Neural crest cell (in vitro differentiated cells): ENCODE data around the gene ARMH1. TPM values are rescaled to one million over a fixed set of nuclear protein-coding genes. Genes with fewer than 3 reads are reported as not detected.
"Not testable (repeated sequence)": the region's sequence is repeated elsewhere in the genome, so short reads cannot be mapped to it uniquely, and the experiment has no call there.

ENCODE experiments used
- DNase-seq: peaks from one replicate; pipeline ENCODE4 v3.0.0; 2021; ENCODE audit warnings: low read depth, mixed read lengths, low spot score
- H3K27ac Mint-ChIP-seq: one replicate; pipeline ENCODE4 v1.8.0; 2021; ENCODE audit warnings: mild to moderate bottlenecking, mixed read lengths; ENCODE audit not compliant: unreplicated experiment
- H3K27me3 Mint-ChIP-seq: 2 replicates; pipeline ENCODE4 v1.8.0; 2021; ENCODE audit warnings: low read depth, mild to moderate bottlenecking, mixed read lengths
- H3K36me3 Mint-ChIP-seq: 2 replicates; pipeline ENCODE4 v1.8.0; 2021; ENCODE audit warnings: low read depth, mild to moderate bottlenecking, mixed read lengths
- H3K4me1 Mint-ChIP-seq: 2 replicates; pipeline ENCODE4 v1.8.0; 2021; ENCODE audit warnings: mixed read lengths
- H3K4me3 Mint-ChIP-seq: one replicate; pipeline ENCODE4 v1.8.0; 2021; ENCODE audit warnings: mild to moderate bottlenecking, mixed read lengths
- H3K9me3 Mint-ChIP-seq: 2 replicates; pipeline ENCODE4 v1.8.0; 2021; ENCODE audit warnings: mixed read lengths
- total RNA-seq: library from RNA; stranded (reverse); gene quantifications from 2 replicates; pipeline ENCODE4 v1.2.1, GENCODE V29; 2021
- TF ChIP-seq, protein P1 (sequence below): fragments of 200-600 bp; sonication (generic); conservative IDR thresholded peaks from 2 replicates; pipeline ENCODE4 v1.5.0; 2021; ENCODE audit warnings: antibody characterized with exemption, mild to moderate bottlenecking

Gene ARMH1
- total RNA-seq, 1 donor from 2014 or later: 5.6 TPM

DNA sequence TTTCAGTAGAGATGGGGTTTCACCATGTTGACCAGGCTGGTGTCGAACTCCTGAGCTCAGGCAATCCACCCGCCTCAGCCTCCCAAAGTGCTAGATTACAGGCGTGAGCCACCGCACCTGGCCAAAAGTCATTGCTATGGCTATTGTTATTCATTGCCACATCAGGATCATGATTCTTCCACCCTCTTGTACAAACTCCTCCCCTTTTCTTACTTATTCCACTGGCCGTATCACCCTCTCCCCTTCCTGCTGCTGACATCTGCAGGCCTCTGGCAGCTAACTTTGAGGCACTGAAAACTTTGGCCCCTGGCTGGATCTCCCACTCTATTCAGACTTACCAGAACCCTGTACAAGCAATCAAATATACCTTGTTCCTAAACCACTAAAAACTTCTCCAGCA is 11.1 kb upstream of the ARMH1 start:
- DNase-seq: no peak
- H3K27me3 Mint-ChIP-seq: no peaks in the 10 kb centered on the region

DNA sequence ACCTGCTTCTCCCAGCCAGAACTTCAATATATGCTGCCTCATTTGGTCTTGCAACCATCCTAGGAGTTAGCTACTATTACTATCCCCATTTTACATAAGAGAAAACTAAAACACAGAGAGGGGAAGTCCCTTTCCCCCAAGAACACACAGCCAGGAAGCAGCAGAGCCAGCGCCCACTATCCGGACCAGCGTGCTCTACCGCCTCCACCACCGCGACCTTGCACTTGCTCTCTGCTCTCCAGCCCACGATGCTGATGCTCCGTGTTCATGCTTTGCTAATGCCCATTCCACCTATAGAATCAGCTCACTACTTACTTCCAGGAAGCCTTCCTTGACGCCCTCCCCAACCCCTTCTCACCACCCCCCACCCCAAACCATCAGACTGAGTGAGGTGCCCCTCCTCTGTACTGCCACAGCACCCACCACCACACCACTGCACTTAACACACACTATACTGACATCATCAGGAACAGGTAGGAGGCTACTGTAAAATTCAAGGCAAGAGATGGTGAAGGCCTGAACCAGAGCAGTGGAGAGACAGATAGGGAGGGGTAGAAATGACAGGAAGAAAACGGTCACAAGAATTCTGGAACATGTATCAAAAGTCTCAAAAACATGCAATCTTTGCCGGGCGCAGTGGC is 9.7 kb upstream of the ARMH1 start:
- Mint-ChIP-seq H3K27me3 (no peaks in the 10 kb centered on the region), H3K36me3 (no peaks in the 10 kb centered on the region), H3K9me3 (no peaks in the 10 kb centered on the region), H3K27ac (no peak overlapping the region), H3K4me1 (peaks cover 4% of the 10 kb centered on the region), H3K4me3 (no peak overlapping the region)
- TF ChIP-seq, protein P1, sequence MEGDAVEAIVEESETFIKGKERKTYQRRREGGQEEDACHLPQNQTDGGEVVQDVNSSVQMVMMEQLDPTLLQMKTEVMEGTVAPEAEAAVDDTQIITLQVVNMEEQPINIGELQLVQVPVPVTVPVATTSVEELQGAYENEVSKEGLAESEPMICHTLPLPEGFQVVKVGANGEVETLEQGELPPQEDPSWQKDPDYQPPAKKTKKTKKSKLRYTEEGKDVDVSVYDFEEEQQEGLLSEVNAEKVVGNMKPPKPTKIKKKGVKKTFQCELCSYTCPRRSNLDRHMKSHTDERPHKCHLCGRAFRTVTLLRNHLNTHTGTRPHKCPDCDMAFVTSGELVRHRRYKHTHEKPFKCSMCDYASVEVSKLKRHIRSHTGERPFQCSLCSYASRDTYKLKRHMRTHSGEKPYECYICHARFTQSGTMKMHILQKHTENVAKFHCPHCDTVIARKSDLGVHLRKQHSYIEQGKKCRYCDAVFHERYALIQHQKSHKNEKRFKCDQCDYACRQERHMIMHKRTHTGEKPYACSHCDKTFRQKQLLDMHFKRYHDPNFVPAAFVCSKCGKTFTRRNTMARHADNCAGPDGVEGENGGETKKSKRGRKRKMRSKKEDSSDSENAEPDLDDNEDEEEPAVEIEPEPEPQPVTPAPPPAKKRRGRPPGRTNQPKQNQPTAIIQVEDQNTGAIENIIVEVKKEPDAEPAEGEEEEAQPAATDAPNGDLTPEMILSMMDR: no peak
- DNase-seq: no peak

More for the DNA sequence above, 11.1 kb upstream of the ARMH1 start:
- Mint-ChIP-seq H3K4me1 (peaks cover 4% of the 10 kb centered on the region), H3K27ac (no peak overlapping the region), H3K36me3 (no peaks in the 10 kb centered on the region), H3K9me3 (no peaks in the 10 kb centered on the region), H3K4me3 (no peak overlapping the region)
- TF ChIP-seq, protein P1: no peak

DNA sequence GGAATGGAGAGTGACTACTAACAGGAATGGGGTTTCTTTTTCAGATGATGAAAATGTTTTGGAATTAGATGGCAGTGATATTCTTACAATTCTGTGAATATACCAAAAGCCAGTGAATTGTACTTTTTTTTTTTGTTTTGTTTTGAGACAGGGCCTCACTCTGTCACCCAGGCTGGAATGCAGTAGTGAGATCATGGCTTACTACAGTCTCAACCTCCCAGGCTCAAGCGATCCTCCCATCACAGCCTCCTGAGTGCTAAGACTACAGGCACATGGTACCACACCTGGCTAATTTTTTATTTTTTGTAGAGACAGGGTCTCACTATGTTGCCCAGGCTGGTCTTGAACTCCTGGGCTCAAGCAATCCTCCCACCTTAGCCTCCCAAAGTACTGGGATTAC is 7.8 kb upstream of the ARMH1 start:
- not testable (repeated sequence) for H3K36me3 Mint-ChIP-seq, H3K4me3 Mint-ChIP-seq, DNase-seq, H3K9me3 Mint-ChIP-seq, H3K27ac Mint-ChIP-seq, H3K27me3 Mint-ChIP-seq
- H3K4me1 Mint-ChIP-seq: peaks cover 13% of the 10 kb centered on the region

DNA sequence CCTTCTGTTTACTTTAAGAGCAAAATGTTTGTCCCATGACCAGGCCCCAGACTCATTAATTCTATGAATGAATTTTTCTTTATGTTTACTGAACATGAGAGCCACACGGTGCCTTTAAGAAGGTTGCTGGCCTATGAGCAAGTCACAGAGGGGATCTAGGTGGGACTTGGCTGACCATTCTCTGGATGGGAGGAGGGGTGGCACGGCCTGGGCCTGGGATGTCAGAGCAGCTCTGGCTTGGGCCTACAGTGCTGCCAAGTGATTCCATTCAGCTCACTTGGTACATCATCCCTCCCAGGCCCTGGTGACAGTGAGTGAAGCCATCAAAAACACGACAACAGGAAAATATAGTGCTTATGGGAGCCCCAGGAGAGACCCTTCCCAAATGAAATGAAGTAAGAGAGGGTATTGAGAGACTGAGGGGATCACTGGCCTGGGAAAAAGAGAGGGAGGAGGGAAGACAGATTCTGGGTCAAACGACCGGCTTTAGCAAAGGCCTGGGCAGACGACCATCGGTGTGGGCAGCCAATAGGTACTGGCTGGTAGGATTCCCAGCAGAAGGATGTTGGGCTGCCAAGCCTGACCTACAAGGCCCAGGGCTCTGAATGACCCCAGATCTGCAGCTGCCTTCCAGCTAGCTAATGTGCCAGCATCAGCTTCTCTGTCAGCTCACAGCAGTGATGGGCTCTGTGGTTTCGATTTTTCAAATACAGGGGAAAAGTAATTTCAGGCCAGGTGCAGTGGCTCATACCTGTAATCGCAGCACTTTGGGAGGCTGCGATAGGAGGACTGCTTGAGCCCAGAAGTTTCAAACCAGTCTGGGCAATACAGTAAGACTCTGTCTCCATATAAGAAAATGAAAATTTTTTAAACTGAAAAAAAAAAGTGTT is 3.5 kb upstream of the ARMH1 start:
- TF ChIP-seq, protein P1: no peak
- Mint-ChIP-seq H3K27me3 (no peaks in the 10 kb centered on the region), H3K4me3 (peak overlapping the region; percentile 65), H3K36me3 (no peaks in the 10 kb centered on the region), H3K9me3 (no peaks in the 10 kb centered on the region), H3K27ac (peak overlapping the region; percentile 82), H3K4me1 (peaks cover 45% of the 10 kb centered on the region)
- no peak for DNase-seq

DNA sequence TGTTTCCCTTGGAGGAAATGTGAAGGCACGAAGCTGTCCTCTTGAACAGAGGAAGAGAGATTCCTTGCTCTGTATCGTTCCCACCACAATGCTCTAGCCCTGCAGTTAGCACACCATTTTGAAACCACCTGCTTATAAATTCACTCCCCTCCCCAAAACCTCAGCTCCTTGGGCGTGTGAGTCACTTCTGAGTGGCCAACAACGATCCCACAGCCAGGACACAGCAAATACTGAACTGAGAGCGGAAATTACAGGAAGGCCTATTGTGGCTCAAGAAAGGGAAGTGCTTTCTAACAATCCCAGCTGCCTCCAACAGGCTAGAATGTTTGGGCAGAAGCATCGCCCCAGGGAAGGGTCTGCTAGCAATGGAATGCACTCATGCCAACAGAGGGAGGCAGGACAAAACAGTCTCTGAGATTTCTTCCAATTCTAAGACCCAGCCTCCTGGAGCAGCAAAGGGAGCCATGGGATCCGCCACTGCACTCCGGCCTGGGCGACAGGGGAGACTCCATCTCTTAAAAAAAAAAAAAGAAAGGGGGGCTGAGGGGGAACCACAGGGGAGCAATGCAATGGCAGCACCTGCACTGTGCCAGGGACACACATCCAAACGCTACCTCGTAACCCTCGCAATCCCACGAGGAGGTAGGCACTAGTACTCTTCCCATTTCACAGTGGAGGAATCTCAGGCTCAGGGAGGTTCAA is 2.1 kb upstream of the ARMH1 start:
- Mint-ChIP-seq H3K4me1 (peaks cover 45% of the 10 kb centered on the region), H3K27ac (peak overlapping the region; percentile 96), H3K36me3 (no peaks in the 10 kb centered on the region), H3K9me3 (no peaks in the 10 kb centered on the region), H3K27me3 (no peaks in the 10 kb centered on the region), H3K4me3 (peak overlapping the region; percentile 91)
- DNase-seq: peak; percentile 45
- TF ChIP-seq, protein P1: no peak
